Activated naive CD4-positive, alpha-beta T cell treated with Interleukin-2 at 50 U/mL for 16 hours (primary cell): ENCODE data around the gene ATF6.
"Not testable (repeated sequence)": the region's sequence is repeated elsewhere in the genome, so short reads cannot be mapped to it uniquely, and the experiment has no call there.

Experiments used
- DNase-seq: peaks from one replicate; pipeline ENCODE4 v3.0.0-alpha.2; 2020

Gene ATF6

DNA sequence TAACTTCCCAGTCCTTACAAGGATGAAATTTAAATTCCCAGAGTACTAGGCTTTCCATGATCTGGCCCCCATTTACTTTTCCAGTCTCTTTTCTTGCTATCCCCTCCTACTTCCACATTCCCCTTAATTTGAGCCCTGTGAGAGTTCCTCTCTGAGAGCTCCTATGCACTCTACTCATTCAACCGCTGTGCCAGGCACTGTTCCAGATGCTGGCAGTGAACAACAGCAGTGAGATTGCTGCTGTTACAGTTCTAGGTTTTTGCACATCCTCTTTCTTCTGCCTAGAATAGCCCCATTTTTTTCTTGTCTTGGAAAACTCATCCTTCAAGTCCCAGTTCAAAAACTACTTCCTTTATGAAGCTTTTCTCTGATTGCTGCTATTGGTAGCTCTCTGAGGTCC, 18.8 kb downstream of the ATF6 start:
- DNase-seq, result no peak

DNA sequence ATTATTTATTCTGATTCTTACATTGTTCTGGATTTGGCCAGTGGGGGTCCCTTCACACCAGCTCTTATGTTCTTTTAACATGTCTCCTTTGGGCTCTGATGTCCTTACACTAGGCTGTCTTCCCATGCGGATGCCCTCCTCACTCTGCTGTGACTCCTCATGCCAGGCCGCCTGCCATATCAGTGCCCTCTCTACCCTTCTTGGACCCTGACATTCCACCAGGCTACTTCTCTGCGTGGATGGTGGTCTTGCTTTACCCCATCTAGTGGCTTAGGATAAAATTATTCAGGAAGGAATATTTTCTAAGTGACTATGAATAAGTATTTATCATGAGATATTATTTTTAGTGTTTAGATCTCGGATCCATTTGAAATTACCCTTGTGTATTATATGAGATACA, 21.2 kb downstream of the ATF6 start:
- DNase-seq, result no peak

DNA sequence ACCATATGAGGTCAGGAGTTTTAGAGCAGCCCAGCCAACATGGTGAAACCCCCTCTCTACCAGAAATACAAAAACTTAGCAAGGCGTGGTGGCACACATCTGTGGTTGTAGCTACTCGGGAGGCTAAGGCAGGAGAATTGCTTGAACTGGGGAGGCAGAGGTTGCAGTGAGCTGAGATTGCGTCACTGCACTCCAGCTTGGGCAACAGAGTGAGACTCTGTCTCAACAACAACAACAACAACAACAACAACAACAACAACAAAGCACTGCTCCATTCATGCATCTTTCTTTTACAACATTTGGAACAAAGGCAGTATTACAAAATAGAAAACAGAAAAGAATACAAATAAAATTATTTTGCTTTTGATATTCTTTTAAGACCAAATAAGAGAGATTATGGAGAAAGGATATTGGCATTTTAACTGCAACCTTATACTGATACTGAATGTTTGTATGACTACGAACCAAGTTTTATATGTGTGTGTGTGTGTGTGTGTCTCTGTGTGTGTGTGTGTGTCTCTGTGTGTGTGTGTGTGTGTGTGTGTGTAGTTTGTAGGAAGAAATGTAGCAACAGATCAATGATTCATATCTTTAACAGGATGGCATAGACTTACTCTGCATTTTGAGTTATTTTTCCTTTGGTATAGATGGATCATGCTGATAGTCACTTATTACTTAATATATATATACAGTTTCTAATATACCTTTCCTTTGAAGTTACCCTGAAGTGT, 24.6 kb downstream of the ATF6 start:
- no peak for DNase-seq

DNA sequence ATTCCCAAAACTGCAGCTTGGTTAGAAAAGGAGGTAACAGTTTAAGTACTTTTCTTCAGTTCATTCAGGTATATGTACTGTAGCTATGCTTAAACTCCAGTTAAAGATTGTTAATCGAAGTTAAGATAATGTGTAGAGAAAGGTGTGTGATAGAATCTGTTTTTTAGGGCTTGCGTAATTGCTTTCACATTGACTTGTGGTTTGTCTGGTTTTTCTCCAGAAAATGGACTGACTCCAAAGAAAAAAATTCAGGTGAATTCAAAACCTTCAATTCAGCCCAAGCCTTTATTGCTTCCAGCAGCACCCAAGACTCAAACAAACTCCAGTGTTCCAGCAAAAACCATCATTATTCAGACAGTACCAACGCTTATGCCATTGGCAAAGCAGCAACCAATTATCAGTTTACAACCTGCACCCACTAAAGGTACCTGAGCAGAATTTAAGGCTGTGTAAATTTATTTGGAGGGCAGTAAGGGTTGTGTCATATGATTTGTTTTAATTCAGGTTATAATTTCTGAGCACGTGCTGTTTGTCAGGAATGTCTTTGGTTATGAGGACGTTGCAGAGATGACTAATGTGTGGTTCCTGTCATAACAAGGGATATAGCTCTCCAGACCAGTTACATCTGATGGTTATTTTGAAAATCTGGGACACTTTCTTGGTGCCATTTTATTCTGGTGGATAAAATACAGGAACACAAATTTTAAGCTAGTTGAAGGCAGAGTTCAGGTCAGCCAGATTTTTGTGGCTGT, 26.0 kb downstream of the ATF6 start:
- DNase-seq, result no peak

DNA sequence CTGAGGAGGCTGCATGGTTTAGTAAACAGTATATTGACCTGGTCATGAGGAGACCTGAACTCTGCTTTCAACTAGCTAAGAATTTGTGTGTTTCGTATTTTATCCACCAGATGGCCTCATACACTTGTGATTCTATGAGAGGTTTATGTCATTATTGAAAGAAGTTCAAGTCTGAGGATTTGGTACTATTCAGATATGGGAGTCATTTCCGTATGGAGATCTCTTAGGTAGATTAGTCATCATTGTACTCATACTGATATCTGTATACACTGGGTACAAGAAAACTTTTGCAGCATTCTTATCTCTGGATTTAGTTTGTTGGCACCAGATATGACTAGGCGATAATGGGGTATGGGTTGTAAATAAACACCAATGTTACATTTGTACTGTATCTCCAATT, 26.6 kb downstream of the ATF6 start:
- no peak for DNase-seq

DNA sequence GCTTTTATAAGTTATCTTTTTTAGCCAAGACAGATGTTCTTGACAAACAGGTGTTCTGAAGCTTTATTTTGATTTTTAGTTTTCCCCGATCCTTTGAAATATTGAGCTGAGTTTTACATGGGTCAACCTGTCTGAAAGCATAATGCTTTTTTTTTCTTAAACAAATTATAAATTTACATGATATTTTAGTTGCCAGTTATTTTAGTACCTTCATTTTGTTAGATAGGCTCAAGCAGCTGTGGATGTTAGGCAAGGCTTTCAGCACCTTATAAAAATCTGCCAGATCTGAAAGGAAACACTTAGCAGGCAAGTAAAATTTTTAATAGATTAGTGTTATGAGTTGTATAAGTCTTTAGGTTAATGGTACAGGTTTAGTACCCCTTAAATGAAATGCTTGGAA, 33.7 kb downstream of the ATF6 start:
- DNase-seq, result no peak

DNA sequence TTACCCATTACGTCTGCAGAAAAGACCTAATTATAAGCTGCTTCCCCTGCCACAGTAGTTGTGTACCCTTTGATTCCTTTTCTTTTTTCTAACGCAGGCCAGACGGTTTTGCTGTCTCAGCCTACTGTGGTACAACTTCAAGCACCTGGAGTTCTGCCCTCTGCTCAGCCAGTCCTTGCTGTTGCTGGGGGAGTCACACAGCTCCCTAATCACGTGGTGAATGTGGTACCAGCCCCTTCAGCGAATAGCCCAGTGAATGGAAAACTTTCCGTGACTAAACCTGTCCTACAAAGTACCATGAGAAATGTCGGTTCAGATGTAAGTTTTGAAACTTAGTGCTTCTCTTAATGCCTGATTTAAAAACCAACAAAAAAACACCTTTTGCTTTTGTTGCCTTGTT, 35.8 kb downstream of the ATF6 start:
- DNase-seq, result no peak

DNA sequence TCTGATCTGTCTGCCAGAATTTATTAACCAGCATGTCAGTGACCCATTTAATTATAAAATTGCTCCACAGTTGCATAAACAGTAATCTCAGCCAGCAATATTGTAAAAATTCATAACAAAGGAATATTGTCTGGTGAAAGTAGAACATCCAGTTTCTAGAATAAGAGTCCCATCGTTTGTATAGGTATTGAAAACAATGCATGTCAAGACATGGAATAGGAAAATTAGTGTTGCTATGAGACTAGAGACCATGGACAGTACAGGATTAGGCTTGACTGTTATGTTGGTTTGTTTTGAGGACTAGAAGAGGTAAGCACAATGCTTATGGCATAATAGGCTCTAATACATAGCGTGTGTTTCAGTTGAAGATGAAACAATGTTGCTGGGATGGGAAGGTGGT, 37.1 kb downstream of the ATF6 start:
- DNase-seq, result no peak

DNA sequence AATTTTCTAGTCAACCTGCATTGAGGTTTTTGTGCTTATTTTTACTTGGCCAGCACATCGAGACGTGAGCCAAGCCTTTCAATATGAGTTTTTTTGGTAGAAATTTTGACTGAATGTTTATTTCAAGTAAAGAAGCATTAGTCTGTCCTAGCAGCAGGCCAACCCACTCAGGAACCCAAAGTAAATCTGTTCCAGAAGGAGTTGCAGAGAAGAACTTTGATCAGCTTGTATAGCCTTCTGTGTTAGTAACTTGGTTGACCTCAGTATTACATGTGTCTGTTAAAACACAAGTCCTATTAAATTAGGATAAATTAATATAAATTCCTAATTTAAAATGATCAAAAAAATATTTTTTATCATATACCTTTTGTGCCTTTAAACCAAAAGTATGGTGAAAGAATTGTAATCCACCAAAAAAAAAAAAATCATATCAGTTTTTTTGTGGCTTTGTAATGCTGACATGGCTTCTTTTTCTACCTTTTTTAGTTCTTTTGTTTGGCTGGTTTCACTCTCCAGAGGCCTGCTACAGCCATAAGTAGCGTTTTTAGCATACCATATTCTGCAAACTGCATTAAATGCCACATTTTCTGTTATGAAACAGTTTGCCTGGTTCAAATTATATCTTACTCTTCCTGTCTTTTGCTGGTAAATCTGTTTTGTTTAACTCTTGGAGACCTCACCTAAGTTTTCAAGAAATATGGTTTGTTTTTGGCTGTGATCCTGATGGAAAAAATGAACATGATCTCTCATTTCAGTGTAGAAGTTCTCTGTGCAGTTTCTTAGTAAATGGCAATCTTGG, 39.5 kb downstream of the ATF6 start:
- DNase-seq, result no peak

DNA sequence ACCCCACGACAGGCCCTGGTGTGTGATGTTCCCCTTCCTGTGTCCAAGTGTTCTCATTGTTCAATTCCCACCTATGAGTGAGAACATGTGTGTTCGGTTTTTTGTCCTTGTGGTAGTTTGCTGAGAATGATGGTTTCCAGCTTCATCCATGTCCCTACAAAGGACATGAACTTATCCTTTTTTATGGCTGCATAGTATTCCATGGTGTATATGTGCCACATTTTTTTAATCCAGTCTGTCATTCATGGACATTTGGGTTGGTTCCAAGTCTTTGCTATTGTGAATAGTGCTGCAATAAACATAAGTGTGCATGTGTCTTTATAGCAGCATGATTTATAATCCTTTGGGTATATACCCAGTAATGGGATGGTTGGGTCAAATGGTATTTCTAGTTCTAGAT, 43.1 kb downstream of the ATF6 start:
- not testable (repeated sequence) for DNase-seq

DNA sequence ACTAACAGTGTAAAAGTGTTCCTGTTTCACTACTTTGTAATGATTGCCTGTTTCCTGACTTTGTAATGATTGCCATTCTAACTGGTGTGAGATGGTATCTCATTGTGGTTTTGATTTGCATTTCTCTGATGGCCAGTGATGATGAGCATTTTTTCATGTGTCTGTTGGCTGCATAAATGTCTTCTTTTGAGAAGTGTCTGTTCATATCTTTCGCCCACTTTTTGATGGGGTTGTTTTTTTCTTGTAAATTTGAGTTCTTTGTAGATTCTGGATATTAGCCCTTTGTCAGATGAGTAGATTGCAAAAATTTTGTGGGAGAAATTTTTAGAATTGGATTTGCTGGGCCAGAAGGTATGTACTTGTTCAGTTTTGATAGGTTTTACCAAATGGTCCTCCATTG, 43.5 kb downstream of the ATF6 start:
- DNase-seq, result not testable (repeated sequence)

DNA sequence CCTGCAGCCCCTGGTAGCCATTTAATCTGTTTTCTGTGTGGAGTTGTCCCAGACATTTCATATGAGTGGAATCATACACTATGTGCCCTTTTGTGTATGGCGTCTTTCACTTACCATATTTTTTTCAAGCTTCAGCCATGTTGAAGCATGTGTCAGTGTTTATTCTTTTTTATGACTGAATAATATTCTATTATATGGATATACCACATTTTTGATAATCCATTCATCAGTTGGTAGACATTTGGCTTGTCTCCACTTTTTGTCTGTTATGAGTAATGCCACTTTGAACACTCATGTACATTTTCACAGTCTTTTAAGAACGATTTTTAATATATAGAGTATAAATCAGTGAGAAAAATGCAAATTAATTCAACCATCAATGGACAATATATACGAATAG, 44.7 kb downstream of the ATF6 start:
- no peak for DNase-seq

DNA sequence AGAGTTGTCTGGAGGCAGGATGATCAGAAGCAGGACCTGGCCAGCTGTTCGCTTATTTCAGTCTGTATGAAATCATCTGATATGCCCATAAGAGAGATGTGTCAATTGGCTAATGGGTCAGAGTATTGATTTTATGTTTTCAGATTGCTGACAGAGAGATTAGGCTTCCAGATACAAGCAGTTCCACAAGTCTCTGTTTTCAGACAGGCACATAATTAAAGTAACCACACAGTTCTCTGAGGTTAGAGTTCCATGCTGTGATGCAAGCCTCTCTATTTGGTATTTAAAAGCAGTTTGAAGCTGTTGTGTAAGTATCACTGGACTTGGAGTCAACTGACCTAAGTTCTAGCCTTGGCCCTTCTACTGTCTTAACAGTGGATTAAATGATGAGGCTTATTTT, 50.1 kb downstream of the ATF6 start:
- no peak for DNase-seq

DNA sequence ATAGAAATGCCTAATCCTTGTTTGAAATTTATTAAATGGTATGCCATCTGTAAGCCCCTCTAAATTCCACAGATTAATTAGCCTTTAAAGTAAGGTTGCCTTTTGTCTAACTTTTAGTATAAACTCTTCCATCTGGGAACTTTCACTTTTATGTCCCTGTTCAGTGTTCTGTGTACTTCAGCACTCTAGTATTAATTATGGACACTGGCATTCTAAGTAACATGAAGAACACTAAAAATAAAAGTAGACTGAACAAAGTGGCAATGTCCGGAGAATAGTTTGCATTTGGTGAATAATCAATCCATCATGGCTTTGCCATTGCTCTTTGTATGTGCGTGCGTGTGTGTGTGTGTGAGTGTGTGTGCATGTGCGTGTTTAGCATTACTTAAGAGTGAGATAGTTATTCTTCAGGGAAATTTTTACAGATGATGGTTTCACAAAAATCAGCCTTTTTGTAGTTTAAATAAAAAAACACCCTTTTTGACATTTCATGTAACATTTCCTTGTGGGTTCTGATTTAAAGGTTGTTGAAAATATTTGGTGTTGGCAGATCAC, 51.1 kb downstream of the ATF6 start:
- no peak for DNase-seq

DNA sequence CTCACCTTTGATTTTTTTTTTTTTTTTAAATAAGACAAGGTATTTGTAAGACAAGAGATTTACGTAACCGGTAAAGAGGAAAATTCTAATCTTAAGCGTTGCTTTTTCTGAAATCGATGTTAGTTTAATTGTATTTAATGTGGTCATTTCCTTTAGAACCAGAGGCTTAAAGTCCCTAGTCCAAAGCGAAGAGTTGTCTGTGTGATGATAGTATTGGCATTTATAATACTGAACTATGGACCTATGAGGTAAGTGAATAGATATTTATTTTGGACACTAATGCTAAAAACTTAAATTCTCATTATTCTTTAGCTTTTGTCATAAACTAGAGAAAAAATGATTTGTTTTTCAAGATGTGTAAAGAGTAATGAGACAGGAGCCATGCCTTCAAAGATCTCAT, 54.8 kb downstream of the ATF6 start:
- DNase-seq, result no peak

DNA sequence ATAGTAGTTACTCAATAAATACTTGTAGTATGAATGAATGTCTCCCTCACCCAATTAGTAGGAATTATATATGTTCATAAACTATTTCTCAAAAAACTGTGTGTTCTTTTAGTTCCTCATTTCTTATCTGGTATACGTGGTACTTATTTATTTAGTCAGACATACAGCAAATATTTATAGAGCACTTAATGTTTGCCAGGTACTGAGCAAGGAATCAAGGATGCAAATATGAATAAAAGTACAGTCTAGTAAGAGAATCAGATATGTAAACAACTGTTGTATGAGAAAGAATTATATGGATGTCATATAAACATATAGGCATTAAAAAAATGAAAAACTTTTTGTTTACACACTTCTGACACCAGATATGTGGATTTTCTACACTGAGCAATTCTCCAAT, 58.5 kb downstream of the ATF6 start:
- no peak for DNase-seq

DNA sequence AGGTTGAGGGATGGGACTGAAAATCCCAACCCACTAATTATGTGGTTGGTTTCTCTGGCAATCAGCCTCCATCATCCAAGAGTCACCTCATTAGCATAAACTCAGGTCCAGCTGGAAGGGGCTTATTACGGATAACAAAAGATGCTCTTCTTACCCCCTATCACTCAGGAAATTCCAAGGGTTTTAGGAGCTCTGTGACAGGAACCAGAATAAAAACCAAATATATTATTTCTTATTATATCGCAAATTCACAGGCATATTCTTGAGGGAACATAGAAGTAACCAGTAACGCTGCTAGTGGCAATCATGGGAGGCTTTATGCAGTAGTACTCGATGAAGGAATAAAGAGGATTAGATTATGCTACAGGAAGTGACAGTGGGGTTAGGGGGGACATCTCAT, 59.7 kb downstream of the ATF6 start:
- DNase-seq, result no peak

DNA sequence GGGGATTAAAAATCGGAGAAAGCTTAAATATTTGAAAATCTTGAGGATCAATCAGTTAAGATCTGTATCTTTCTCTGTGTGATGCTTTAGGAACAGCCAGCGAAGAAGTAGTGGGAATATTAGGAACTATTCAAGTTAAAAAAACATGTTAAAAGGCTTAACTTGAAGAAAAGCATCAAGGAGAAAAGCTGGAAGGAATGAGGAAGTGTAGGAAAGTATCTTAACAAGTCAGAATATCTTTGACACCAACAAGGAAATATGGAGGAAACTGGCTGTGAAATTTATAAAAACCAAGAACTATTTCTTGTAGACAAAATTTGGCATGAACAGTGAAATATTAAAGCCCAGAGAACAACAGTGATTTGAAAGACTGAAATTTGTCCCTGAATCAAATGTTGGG, 60.4 kb downstream of the ATF6 start:
- no peak for DNase-seq

DNA sequence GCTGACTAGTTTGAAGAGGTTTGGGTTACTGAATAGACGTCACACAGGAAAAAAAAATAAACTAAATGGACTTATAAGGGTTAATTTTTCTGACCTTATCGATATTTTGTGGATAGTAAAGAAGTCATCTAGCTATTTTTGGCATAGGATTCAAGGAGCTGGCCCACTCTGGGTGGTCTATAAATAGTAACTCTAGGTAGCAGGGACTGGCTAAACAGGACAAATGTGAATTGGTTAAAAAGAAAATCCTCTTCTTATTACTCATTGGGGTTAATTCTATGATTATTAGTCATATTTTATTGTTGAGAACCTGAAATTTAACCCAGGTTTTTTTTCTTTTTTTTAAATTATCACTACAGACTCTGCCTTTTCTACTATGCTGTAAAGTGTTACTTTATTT, 61.7 kb downstream of the ATF6 start:
- no peak for DNase-seq

DNA sequence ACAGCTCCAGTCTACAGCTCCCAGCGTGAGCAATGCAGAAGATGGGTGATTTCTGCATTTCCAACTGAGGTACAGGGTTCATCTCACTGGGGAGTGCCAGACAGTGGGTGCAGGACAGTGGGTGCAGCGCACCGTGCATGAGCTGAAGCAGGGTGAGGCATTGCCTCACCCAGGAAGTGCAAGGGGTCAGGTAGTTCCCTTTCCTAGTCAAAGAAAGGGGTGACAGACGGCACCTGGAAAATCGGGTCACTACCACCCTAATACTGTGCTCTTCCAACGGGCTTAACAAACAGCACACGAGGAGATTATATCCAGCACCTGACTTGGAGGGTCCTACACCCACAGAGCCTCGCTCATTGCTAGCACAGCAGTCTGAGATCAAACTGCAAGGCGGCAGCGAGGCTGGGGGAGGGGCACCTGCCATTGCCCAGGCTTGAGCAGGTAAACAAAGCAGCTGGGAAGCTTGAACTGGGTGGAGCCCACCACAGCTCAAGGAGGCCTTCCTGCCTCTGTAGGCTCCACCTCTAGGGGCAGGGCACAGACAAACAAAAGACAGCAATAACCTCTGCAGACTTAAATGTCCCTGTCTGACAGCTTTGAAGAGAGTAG, 66.3 kb downstream of the ATF6 start:
- DNase-seq, result not testable (repeated sequence)

DNA sequence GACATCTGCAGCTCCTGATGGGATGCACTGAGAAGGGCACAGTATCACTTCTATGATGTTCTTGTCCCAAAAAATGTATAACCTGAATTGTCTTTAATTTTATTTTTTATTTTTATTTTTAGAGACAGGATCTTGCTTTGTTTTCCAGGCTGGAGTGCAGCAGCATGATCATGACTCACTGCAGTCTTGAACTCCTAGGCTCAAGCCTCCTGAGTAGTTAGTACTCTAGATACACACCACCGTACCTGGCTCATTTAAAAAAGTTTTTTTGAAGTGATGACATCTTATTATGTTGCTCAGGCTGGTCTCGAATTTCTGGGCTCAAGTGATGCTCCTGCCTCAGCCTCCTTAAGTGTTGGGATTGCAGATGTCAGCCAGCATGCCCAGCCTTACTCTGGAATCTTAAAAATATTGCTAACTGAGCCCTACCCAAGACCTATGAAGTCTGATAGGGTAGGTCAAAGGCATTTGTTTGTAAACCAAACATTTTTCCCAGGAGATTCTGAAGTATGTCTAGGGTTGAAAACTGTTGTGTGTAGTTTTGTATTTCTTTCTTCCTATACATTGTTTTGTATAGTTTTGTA, 68.9 kb downstream of the ATF6 start:
- DNase-seq, result no peak

DNA sequence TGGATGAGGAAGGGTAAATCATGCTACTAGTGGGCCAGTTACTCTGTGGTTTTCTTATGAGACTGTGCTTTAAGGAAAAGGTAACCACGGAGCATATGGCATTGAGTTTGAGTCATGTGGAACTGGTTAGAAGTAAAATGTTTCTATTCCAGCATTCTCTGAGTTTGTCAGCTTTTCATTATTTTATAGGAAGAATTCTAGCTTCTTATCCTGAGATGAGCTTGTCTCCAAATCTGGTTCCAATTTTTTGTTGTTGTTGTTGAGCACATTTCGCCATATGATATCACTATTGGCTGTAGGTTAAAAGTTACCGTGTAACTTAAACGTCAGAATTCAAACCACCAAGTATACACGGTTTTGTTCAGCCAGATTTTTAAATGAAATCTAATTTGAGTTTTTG, 69.9 kb downstream of the ATF6 start:
- DNase-seq, result no peak

DNA sequence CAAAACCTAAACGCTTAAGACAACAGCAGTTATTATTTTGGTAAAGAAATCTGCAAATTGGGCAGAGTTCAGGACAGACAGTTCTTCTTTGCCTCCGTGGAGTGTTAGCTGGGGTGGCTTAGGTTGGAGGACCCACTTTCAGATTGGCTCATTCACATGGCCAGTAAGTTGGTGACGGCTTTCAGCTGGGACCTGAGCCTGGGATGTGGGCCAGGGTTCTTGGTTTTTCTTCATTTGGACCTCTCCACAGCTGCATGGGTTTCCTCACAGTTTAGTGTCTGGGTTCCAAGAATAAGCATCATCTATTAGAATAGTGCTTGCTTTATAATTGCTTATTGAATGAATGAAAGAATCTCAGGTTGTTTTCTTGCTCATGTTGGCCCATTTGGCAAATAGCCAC, 72.2 kb downstream of the ATF6 start:
- no peak for DNase-seq
